HG02884 (cell line): ENCODE data around the gene PDZD11.
"Not testable (repeated sequence)": the region's sequence is repeated elsewhere in the genome, so short reads cannot be mapped to it uniquely, and the experiment has no call there.

Source experiments
- ATAC-seq: cut with Tn5 transposase; IDR thresholded peaks from one replicate; pipeline ENCODE4 v1.9.1; 2021; ENCODE audit warnings: mild to moderate bottlenecking, moderate library complexity; ENCODE audit not compliant: unreplicated experiment

PDZD11 gene

DNA sequence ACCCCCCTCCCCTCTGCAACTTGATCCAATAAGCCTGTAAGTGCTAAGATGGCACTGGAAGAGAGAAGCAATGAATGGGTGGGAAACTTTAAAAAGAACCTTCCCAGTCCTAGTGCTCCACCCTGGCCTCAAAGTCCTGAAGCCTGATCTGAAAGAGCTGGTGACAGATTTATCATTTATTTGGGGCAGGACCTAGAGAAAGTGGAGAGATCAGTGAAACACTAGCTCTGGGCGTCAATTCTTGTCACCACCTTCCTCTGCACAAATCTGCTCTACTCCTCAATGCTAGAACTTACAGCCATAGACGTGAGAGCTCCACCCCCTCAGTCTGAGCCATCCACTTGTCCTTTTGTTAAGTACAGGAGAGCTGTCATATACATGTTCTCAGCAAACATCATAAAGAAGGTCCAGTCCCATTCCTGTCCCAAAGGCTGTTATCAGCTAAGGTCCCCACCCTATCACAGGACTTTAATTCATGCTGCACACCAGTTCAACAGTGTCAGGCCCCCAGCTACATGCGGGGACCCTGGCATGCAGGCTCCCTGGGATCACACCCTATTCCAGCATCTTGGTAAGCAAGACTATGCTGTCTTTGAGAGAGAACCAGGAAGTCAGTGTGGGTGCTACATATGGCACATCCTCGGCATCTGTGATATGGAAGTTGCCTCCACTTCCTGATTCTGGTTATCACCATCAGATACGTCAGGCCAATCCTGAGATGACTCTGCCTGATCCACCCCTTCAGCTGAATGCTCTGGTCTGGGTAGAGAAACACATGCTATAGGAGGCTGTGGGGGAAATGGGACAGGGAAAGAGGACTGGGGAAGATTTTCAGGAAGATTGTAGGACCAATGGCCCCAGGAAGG, 32.1 kb downstream of the PDZD11 start:
- no peak for ATAC-seq

DNA sequence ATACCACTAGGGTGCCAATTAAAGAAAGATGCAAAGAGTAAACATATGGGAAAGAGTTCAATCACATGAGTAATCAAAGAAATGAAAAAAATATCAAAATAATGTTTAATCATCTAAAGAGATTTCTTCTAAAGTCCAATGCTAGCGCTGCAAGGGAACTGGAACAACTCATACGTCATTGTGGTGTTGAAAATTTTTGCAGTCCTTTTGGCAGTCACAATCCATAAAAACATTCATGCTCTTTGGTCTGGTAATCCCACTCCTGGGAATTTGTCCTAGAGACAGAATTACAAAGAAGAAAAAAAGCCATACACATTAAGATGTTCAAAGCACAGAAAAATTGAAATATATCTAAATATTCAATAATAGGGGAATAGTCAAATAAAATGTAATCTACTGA, 34.3 kb downstream of the PDZD11 start:
- ATAC-seq, result no peak

GRCh38 chrX:70254909-70255308, 34.8 kb downstream of the PDZD11 start:
- no peak for ATAC-seq

GRCh38 chrX:70254063-70254400, 35.7 kb downstream of the PDZD11 start:
- no peak for ATAC-seq

GRCh38 chrX:70253377-70254062, 36.2 kb downstream of the PDZD11 start:
- no peak for ATAC-seq

- no peak for ATAC-seq
Measured at GRCh38 chrX:70252491-70252890, 37.2 kb downstream of the PDZD11 start.

- ATAC-seq, result no peak
Measured at GRCh38 chrX:70247252-70247651, 42.5 kb downstream of the PDZD11 start.

- ATAC-seq, result no peak
Measured at GRCh38 chrX:70244881-70245280, 44.8 kb downstream of the PDZD11 start.

DNA sequence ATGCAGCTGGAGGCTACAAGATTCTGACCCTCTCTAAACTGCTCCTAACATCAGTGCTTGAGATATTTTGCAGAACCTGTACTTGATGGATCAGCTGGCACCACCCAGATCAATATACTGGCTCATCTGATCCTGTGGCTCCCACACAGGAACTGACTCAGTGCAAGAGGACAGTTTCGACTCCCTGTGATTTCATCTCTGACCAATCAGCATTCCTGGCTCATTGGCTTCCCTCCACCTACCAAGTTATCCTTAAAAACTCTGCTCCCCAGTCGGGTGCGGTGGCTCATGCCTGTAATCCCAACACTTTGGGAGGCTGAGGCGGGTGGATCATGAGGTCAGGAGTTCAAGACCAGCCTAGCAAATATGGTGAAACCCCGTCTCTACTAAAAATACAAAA, 46.1 kb downstream of the PDZD11 start:
- not testable (repeated sequence) for ATAC-seq

GRCh38 chrX:70241501-70241900, 48.2 kb downstream of the PDZD11 start:
- no peak for ATAC-seq

DNA sequence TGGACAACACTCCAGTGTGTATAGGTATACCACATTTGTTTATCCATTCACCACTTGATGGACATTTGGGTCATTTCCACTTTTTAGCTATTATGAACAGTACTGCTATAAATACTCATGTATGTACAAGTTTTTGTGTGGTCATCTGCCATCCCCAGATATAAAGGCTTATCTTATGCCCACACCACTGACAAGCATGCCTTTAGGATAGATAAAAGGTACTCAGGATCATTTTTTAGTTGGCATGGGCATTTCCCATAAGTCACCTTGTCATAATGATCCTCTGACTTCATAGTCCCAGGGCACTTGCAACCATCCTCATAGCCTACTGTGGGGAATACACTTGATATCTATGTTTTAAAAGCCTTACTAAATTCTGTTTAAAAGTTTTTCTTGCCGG, 49.0 kb downstream of the PDZD11 start:
- no peak for ATAC-seq
